ENCODE data around the gene ITGB2. TPM values are rescaled to one million over a fixed set of nuclear protein-coding genes. Genes with fewer than 3 reads are reported as not detected.

Gene ITGB2
- total RNA-seq, 2 donors from 2014 or later = 240 to 302 TPM

- Mint-ChIP-seq H3K9me3 (no peaks in the 10 kb centered on the region), H3K4me1 (no peaks in the 10 kb centered on the region)
Observed at GRCh38 chr21:44949779-44950198, 29.1 kb upstream of the ITGB2 start.

DNA sequence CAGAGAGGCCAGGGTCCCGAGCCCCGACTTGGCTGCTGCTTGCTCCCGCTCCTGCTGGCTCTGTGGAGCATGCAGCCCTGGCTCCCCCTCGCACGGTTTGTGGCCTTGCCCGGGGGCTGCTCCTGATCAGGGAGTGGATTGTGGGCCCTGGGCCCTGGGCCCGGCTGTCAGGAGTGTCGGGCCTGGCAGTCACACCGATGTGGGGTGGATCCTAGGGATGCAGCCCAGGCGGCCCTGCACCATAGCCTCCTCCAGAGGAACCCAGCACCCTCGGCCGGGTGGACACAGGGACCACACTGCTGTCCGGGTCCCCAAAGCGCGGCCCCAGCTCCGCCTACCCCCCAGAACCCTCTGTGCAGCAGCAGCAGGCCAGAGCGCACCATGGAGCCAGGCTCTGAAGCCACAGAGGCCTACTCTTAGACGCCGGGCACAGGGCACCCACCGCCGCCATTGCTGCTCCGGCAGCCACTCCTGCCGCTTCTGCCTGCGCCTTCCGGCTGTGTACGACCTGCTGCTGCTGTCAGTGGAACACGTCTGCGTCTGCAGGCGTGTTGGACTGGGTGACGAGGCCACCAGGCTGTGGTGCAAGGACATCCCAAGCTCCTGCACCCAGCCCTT lies 28.6 kb upstream of the ITGB2 start:
- ATAC-seq (replicated peaks) = peak; percentile 13
- no peak overlapping the region for H3K4me3 Mint-ChIP-seq
- H3K27me3 Mint-ChIP-seq = no peaks in the 10 kb centered on the region
- H3K27ac Mint-ChIP-seq = no peak overlapping the region
- peaks cover 26% of the 10 kb centered on the region for H3K36me3 Mint-ChIP-seq (ENCODE audit: low read depth)
- no peaks in the 10 kb centered on the region for H3K9me3 Mint-ChIP-seq
- H3K4me1 Mint-ChIP-seq = no peaks in the 10 kb centered on the region

More at GRCh38 chr21:44949779-44950198, 29.1 kb upstream of the ITGB2 start:
- Mint-ChIP-seq H3K36me3 (ENCODE audit: low read depth) (peaks cover 26% of the 10 kb centered on the region), H3K27me3 (no peaks in the 10 kb centered on the region), H3K4me3 (no peak overlapping the region), H3K27ac (no peak overlapping the region)
- peak; percentile 96 for ATAC-seq (replicated peaks)

DNA sequence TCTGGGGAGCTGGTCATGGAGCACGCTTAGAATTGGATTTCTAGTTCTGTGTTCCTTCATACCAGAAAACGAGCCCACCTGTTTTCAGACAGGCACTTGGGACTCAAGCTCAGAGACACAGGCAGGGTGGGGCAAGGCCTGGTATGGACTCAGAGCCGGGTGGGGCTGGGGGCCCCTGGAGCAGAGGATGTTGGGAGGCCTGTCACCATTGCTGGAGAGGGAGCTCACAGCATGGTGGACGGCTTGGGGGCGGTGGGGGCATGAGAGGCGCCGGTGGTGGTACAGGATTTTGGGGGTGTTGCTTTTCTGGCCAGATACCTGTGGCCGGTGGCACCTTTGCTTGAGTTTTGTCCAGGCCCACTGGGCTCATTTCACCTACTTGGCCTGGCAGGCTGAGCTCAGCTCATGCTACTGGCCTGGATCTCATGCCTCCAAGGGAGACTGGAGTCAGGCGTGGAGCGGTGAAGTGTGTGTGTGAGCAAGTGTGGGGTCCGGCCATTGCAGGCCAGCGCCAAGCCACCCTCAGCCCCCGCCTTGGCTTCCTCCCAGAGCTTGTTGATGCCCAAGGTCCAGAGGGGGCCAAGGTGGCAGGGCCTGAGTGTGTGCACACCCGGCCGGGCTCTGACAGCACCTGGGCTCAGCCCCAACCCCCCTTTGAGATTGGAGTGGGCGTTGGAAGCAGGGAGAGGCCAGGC lies 27.9 kb upstream of the ITGB2 start:
- no peak for ATAC-seq (replicated peaks)
- no peaks in the 10 kb centered on the region for H3K27me3 Mint-ChIP-seq
- H3K36me3 Mint-ChIP-seq (ENCODE audit: low read depth) = peaks cover 27% of the 10 kb centered on the region
- no peak overlapping the region for H3K27ac Mint-ChIP-seq
- H3K4me1 Mint-ChIP-seq = no peaks in the 10 kb centered on the region
- no peak overlapping the region for H3K4me3 Mint-ChIP-seq
- no peaks in the 10 kb centered on the region for H3K9me3 Mint-ChIP-seq

- H3K4me1 Mint-ChIP-seq = no peaks in the 10 kb centered on the region
- no peaks in the 10 kb centered on the region for H3K9me3 Mint-ChIP-seq
- ATAC-seq (replicated peaks) = no peak
- no peaks in the 10 kb centered on the region for H3K27me3 Mint-ChIP-seq
- no peak overlapping the region for H3K4me3 Mint-ChIP-seq
- peaks cover 33% of the 10 kb centered on the region for H3K36me3 Mint-ChIP-seq (ENCODE audit: low read depth)
- no peak overlapping the region for H3K27ac Mint-ChIP-seq
Observed at GRCh38 chr21:44947930-44948331, 27.2 kb upstream of the ITGB2 start.

DNA sequence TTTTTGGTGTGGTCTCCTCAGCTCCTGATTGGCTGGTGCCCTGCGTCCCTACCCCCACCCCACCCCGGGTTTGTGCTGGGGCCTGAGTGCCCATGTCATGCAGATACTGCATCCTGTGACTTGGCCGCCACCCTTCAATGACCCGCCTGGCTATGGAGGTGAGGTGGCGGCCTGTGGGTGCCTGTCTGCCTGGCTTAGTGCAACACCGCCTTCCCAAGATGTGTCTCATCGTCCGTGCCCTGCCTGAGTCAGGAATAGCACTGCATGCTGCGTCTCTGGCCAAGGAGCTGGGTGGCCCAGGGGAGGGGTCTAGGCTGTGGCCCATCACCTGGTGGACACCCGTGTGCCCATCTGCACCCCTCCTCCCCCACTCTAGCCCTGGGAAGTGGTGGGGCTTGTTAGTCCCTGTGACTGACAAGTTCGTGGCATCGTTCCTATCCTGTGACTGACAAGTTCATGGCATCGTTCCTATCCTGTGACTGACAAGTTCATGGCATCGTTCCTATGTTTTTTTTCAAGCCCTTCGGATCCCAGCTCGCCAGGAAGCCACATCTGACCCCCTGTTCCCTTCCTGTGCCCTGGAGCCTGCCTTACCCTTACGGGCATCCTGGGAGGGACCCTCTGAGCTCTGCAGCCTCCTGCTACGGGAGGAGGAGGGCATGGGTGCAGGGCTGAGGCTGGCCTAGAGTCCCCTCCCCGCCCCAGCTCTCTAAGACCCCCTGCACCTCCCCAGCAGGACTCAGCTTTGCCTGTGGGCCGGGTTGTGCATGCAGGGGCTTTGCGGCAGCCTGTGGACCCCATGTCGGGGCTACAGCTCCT lies 26.6 kb upstream of the ITGB2 start:
- Mint-ChIP-seq H3K27ac (no peak overlapping the region), H3K9me3 (no peaks in the 10 kb centered on the region), H3K4me1 (peaks cover 3% of the 10 kb centered on the region), H3K27me3 (no peaks in the 10 kb centered on the region), H3K36me3 (ENCODE audit: low read depth) (peaks cover 38% of the 10 kb centered on the region), H3K4me3 (no peak overlapping the region)
- no peak for ATAC-seq (replicated peaks)

DNA sequence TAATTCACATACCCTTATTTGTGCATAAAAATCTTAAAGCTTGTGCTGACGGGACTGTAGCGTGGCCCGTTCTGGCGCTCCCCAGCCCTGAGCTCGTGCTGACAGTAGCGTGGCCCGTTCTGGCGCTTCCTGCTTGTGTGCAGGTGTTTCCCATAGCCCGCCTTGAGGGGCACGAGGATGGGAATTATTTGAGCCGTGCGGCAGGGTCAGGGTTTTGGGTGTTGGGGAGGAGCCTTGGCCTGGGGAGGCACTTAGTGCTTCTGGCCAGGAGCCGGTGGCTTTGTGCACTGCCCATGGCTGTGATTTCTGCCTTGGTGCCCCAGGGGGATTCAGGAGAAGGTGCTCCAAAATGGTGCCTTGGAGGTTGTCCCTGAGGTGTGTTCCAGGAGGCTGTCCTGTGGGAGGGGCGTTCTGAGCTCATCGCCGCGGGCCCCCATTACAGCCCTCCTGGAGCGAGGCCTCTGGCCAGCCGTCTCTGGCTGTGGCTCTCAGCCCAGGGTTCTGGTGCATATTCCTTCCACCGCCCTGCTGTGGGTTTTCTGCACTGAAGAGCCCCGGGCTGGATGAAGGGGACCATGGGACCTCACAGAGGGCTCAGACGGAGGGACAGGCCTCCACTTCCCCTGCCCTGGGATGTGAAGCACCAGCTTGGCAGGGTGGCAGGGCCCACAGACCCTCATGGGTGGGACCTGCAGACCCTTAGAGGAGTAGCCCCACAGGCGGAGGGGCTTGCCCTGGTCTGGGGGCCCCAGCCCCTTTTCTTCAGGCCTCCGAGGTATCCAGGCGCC lies 25.7 kb upstream of the ITGB2 start:
- H3K4me1 Mint-ChIP-seq = peaks cover 9% of the 10 kb centered on the region
- no peak overlapping the region for H3K4me3 Mint-ChIP-seq
- no peak overlapping the region for H3K27ac Mint-ChIP-seq

GRCh38 chr21:44944596-44944995 lies 23.9 kb upstream of the ITGB2 start:
- Mint-ChIP-seq H3K4me1 (peaks cover 20% of the 10 kb centered on the region), H3K36me3 (ENCODE audit: low read depth) (peaks cover 52% of the 10 kb centered on the region), H3K4me3 (no peak overlapping the region), H3K27ac (no peak overlapping the region), H3K9me3 (no peaks in the 10 kb centered on the region), H3K27me3 (no peaks in the 10 kb centered on the region)
- no peak for ATAC-seq (replicated peaks)

More for the DNA sequence above, 25.7 kb upstream of the ITGB2 start:
- Mint-ChIP-seq H3K27me3 (no peaks in the 10 kb centered on the region), H3K36me3 (ENCODE audit: low read depth) (peaks cover 43% of the 10 kb centered on the region), H3K9me3 (no peaks in the 10 kb centered on the region)
- ATAC-seq (replicated peaks) = no peak

GRCh38 chr21:44943686-44944550 lies 23.2 kb upstream of the ITGB2 start:
- Mint-ChIP-seq H3K4me1 (peaks cover 20% of the 10 kb centered on the region), H3K4me3 (no peak overlapping the region), H3K27me3 (no peaks in the 10 kb centered on the region), H3K9me3 (no peaks in the 10 kb centered on the region), H3K27ac (no peak overlapping the region), H3K36me3 (ENCODE audit: low read depth) (peaks cover 52% of the 10 kb centered on the region)
- ATAC-seq (replicated peaks) = no peak

- Mint-ChIP-seq H3K4me1 (peaks cover 20% of the 10 kb centered on the region), H3K27me3 (no peaks in the 10 kb centered on the region), H3K36me3 (ENCODE audit: low read depth) (peaks cover 52% of the 10 kb centered on the region), H3K27ac (no peak overlapping the region), H3K4me3 (peak overlapping the region; percentile 96), H3K9me3 (no peaks in the 10 kb centered on the region)
- ATAC-seq (replicated peaks) = no peak
Observed at GRCh38 chr21:44943005-44943685, 22.4 kb upstream of the ITGB2 start.

GRCh38 chr21:44942566-44942965 lies 21.9 kb upstream of the ITGB2 start:
- Mint-ChIP-seq H3K4me3 (peak overlapping the region; percentile 96), H3K27me3 (no peaks in the 10 kb centered on the region), H3K36me3 (ENCODE audit: low read depth) (peaks cover 52% of the 10 kb centered on the region), H3K4me1 (peaks cover 20% of the 10 kb centered on the region), H3K27ac (peak overlapping the region; percentile 43), H3K9me3 (no peaks in the 10 kb centered on the region)
- no peak for ATAC-seq (replicated peaks)

GRCh38 chr21:44941567-44941966 lies 20.9 kb upstream of the ITGB2 start:
- H3K27ac Mint-ChIP-seq = peak overlapping the region; percentile 92
- ATAC-seq (replicated peaks) = no peak
- H3K27me3 Mint-ChIP-seq = no peaks in the 10 kb centered on the region
- H3K9me3 Mint-ChIP-seq = no peaks in the 10 kb centered on the region
- peak overlapping the region; percentile 96 for H3K4me3 Mint-ChIP-seq
- H3K4me1 Mint-ChIP-seq = peaks cover 20% of the 10 kb centered on the region
- peaks cover 52% of the 10 kb centered on the region for H3K36me3 Mint-ChIP-seq (ENCODE audit: low read depth)

DNA sequence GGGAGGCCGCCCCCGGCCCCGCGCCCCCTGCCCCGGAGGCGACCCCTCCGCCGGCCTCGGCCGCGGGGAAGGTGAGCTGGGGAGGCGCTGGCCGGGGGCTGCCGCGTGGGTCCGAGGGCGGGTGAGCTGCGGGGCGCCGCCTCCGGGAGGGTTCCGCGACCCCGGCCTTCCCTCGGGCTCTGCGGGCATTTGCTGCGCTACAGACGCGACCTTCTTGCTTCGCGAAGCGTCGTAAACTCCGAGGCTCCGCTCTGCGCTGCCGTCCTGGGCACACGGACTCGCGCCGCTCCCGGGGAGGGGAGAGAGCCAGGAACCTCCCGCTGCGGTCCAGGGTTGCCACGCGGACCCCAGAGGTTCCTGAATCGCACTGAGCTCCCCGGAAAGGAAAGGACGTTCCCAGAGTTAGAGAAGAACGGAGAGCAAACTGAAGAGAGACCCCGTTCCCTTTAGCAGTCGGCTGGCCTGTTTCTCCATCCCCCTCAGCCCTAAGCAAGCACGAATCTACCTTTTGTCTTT lies 19.5 kb upstream of the ITGB2 start:
- H3K27me3 Mint-ChIP-seq = no peaks in the 10 kb centered on the region
- peak overlapping the region; percentile 96 for H3K4me3 Mint-ChIP-seq
- H3K36me3 Mint-ChIP-seq (ENCODE audit: low read depth) = peaks cover 42% of the 10 kb centered on the region
- peak overlapping the region; percentile 92 for H3K27ac Mint-ChIP-seq
- H3K4me1 Mint-ChIP-seq = peaks cover 20% of the 10 kb centered on the region
- no peaks in the 10 kb centered on the region for H3K9me3 Mint-ChIP-seq
- ATAC-seq (replicated peaks) = peak; percentile 60
